Mammary epithelial cell (primary cell): ENCODE results near the gene SIK1.
"Not testable (repeated sequence)": the region's sequence is repeated elsewhere in the genome, so short reads cannot be mapped to it uniquely, and the experiment has no call there.

Source experiments
- CTCF ChIP-seq, 2 donors: IDR thresholded peaks in 1 of 2; conservative IDR thresholded peaks in 1 of 2; 2 replicates each; pipeline ENCODE4 v1.5.1; 2011 to 2012; ENCODE audit warnings: inconsistent platforms in 2 of 2, low read length in 2 of 2, mild to moderate bottlenecking in 2 of 2, control low read depth in 1 of 2, low read depth in 1 of 2; ENCODE audit not compliant: insufficient read depth in 1 of 2; ENCODE audit errors: extremely low read depth in 1 of 2
- EZH2 ChIP-seq: IDR thresholded peaks from 2 replicates; pipeline ENCODE4 v1.6.1; 2012; ENCODE audit warnings: low read length, inconsistent platforms, borderline replicate concordance

- TF ChIP-seq CTCF (conservative IDR thresholded peaks at IDR 0.05 in 1 of 2, IDR thresholded peaks at IDR 0.05 in 1 of 2; ENCODE audit: extremely low read depth in 1 of 2, insufficient read depth in 1 of 2, low read depth in 1 of 2, low read length in 2 of 2); EZH2: not testable (repeated sequence)
Measured at GRCh38 chr21:43401125-43401524, 25.8 kb downstream of the SIK1 start.
